Measurements from ENCODE around the gene HPCAL1. TPM values are rescaled to one million over a fixed set of nuclear protein-coding genes. Genes with fewer than 3 reads are reported as not detected.

Gene HPCAL1
- total RNA-seq, 1 donor from 2014 or later: 34.6 TPM

- Mint-ChIP-seq H3K4me3 (ENCODE audit: unreplicated experiment) (peak overlapping the region; percentile 9), H3K36me3 (ENCODE audit: low read depth, unreplicated experiment) (peaks cover 5% of the 10 kb centered on the region), H3K9me3 (ENCODE audit: unreplicated experiment) (no peaks in the 10 kb centered on the region), H3K27me3 (ENCODE audit: unreplicated experiment) (peaks cover 12% of the 10 kb centered on the region), H3K4me1 (ENCODE audit: unreplicated experiment) (peaks cover 2% of the 10 kb centered on the region), H3K27ac (ENCODE audit: unreplicated experiment) (no peak overlapping the region)
- no peak for DNase-seq (ENCODE audit: low spot score)
- TF ChIP-seq, protein P1, sequence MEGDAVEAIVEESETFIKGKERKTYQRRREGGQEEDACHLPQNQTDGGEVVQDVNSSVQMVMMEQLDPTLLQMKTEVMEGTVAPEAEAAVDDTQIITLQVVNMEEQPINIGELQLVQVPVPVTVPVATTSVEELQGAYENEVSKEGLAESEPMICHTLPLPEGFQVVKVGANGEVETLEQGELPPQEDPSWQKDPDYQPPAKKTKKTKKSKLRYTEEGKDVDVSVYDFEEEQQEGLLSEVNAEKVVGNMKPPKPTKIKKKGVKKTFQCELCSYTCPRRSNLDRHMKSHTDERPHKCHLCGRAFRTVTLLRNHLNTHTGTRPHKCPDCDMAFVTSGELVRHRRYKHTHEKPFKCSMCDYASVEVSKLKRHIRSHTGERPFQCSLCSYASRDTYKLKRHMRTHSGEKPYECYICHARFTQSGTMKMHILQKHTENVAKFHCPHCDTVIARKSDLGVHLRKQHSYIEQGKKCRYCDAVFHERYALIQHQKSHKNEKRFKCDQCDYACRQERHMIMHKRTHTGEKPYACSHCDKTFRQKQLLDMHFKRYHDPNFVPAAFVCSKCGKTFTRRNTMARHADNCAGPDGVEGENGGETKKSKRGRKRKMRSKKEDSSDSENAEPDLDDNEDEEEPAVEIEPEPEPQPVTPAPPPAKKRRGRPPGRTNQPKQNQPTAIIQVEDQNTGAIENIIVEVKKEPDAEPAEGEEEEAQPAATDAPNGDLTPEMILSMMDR (IDR thresholded peaks at IDR 0.05; ENCODE audit: unreplicated experiment): no peak
Observed at GRCh38 chr2:10433264-10433946, 130.7 kb downstream of the HPCAL1 start.

GRCh38 chr2:10433947-10434885 lies 131.5 kb downstream of the HPCAL1 start:
- Mint-ChIP-seq H3K27ac (ENCODE audit: unreplicated experiment) (no peak overlapping the region), H3K27me3 (ENCODE audit: unreplicated experiment) (peaks cover 8% of the 10 kb centered on the region), H3K4me3 (ENCODE audit: unreplicated experiment) (no peak overlapping the region), H3K4me1 (ENCODE audit: unreplicated experiment) (peaks cover 2% of the 10 kb centered on the region), H3K36me3 (ENCODE audit: low read depth, unreplicated experiment) (peaks cover 5% of the 10 kb centered on the region), H3K9me3 (ENCODE audit: unreplicated experiment) (no peaks in the 10 kb centered on the region)
- TF ChIP-seq, protein P1 (IDR thresholded peaks at IDR 0.05; ENCODE audit: unreplicated experiment): no peak
- no peak for DNase-seq (ENCODE audit: low spot score)

DNA sequence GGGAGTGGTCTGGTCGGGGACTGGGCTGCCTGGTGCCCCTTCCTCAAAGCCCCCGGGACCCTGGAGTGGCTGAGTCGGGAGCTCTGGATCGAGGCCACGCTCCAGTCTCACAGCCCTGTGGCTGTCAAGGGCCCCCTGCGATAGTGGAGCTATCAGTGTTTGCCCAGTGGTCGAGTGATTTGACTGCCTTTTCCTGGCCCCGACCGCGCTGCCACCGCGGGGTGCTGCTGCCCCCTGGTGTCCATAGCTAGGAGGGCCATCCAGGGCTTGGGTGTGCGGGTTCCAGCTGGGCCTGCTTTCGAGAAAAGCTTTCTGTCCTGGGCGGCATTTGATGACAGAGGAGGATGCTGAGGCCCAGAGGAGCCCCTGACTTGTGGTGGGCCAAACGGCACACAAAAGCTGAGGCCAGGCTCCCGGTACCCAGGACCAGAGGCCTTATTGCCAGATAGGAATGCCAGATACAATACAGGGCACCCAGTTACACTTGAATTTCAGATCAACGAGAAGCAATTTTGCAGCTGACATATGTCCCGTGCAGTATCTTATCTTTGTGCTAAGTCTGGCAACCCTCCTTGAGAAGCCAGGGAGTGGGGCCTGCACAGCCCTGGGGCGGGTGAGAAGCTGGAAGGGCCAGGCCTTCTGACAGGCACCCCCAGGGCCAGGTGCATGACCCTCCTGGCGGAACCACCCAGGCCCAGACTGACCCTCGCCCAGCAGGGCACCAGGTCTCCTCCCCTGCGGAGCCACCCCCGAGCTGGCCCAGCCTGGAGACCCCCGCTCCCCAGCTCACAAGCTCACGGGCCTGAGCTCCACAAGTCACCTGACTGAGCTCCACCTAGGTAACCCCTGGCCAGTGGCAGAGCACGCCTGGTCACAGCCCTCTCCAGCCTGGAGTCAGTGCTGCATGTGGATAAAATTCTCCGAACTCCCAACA lies 132.4 kb downstream of the HPCAL1 start:
- H3K36me3 Mint-ChIP-seq (ENCODE audit: low read depth, unreplicated experiment): peaks cover 5% of the 10 kb centered on the region
- TF ChIP-seq, protein P1 (IDR thresholded peaks at IDR 0.05; ENCODE audit: unreplicated experiment): peak; percentile 95
- H3K27ac Mint-ChIP-seq (ENCODE audit: unreplicated experiment): no peak overlapping the region
- H3K4me1 Mint-ChIP-seq (ENCODE audit: unreplicated experiment): peaks cover 2% of the 10 kb centered on the region
- H3K9me3 Mint-ChIP-seq (ENCODE audit: unreplicated experiment): no peaks in the 10 kb centered on the region
- H3K27me3 Mint-ChIP-seq (ENCODE audit: unreplicated experiment): peaks cover 8% of the 10 kb centered on the region
- peak; percentile 94 for DNase-seq (ENCODE audit: low spot score)
- no peak overlapping the region for H3K4me3 Mint-ChIP-seq (ENCODE audit: unreplicated experiment)

GRCh38 chr2:10435820-10436204 lies 133.1 kb downstream of the HPCAL1 start:
- Mint-ChIP-seq H3K36me3 (ENCODE audit: low read depth, unreplicated experiment) (peaks cover 5% of the 10 kb centered on the region), H3K27ac (ENCODE audit: unreplicated experiment) (no peak overlapping the region), H3K9me3 (ENCODE audit: unreplicated experiment) (no peaks in the 10 kb centered on the region), H3K4me1 (ENCODE audit: unreplicated experiment) (peaks cover 2% of the 10 kb centered on the region), H3K4me3 (ENCODE audit: unreplicated experiment) (no peak overlapping the region), H3K27me3 (ENCODE audit: unreplicated experiment) (peaks cover 4% of the 10 kb centered on the region)
- TF ChIP-seq, protein P1 (IDR thresholded peaks at IDR 0.05; ENCODE audit: unreplicated experiment): no peak
- no peak for DNase-seq (ENCODE audit: low spot score)

Measured in endothelial cell (in vitro differentiated cells).